IMR-90 (cell line): ENCODE measurements around the gene ABCA8. TPM values are rescaled to one million over a fixed set of nuclear protein-coding genes. Genes with fewer than 3 reads are reported as not detected.

Experiments
- ATAC-seq: fragments of 200-7000 bp; cut with Tn5 transposase; 2 replicates; pipeline ENCODE4 v1.9.1; 2020; ENCODE audit warnings: low read depth, mild to moderate bottlenecking, moderate library complexity
- BruUV-seq: library from RNA; stranded (reverse); fragments of 400-500 nt; replicated peaks from 2 replicates; lab custom pipeline; 2021; lab: Mats Ljungman, UMichigan
- CTCF ChIA-PET: fragments of 300-600 bp; formaldehyde crosslinking; extraction: SDS; loops from one replicate; lab custom pipeline; 2021; ENCODE audit warnings: antibody characterized with exemption; lab: Yijun Ruan, JAX
- POLR2A ChIA-PET: fragments of 300-600 bp; sonication (Branson Sonifier 250); formaldehyde crosslinking; loops from one replicate; lab custom pipeline; 2022; ENCODE audit warnings: antibody characterized with exemption; ENCODE audit not compliant: unreplicated experiment; lab: Charles Lee
- DNase-seq: peaks from one replicate; pipeline ENCODE4 v3.0.0; 2013
- H2AFZ ChIP-seq: replicated peaks from 2 replicates; pipeline ENCODE3; 2013; ENCODE audit warnings: low read length, mild to moderate bottlenecking; ENCODE audit not compliant: poor library complexity
- H2AK5ac ChIP-seq: 2 replicates; pipeline ENCODE4 v1.6.1; 2013; ENCODE audit warnings: low read depth, low read length, inconsistent platforms
- H2AK9ac ChIP-seq: replicated peaks from 2 replicates; pipeline ENCODE3; 2013; ENCODE audit warnings: mild to moderate bottlenecking, low read depth, low read length, moderate library complexity; ENCODE audit not compliant: poor library complexity
- H2BK120ac ChIP-seq: 2 replicates; pipeline ENCODE4 v1.6.1; 2013; ENCODE audit warnings: low read depth, low read length, inconsistent platforms
- H2BK15ac ChIP-seq: 3 replicates; pipeline ENCODE4 v1.6.1; 2013; ENCODE audit warnings: low read depth, low read length, inconsistent platforms
- H2BK20ac ChIP-seq: 2 replicates; pipeline ENCODE4 v1.6.1; 2013; ENCODE audit warnings: low read depth, mild to moderate bottlenecking, inconsistent platforms, low read length, moderate library complexity
- H2BK5ac ChIP-seq: 2 replicates; pipeline ENCODE4 v1.6.1; 2013; ENCODE audit warnings: mild to moderate bottlenecking, low read depth, low read length, inconsistent platforms; ENCODE audit not compliant: poor library complexity, severe bottlenecking
- H3K14ac ChIP-seq: replicated peaks from 2 replicates; pipeline ENCODE4 v1.6.1; 2013; ENCODE audit warnings: low read depth, low read length, inconsistent platforms
- H3K18ac ChIP-seq: 2 replicates; pipeline ENCODE4 v1.6.1; 2013; ENCODE audit warnings: low read depth, low read length, control low read depth
- H3K23ac ChIP-seq: 2 replicates; pipeline ENCODE4 v1.6.1; 2013; ENCODE audit warnings: low read depth, low read length, inconsistent platforms
- H3K27ac ChIP-seq: 2 replicates; pipeline ENCODE4 v1.5.1; 2013; ENCODE audit warnings: mild to moderate bottlenecking, control low read depth, low read length; ENCODE audit not compliant: insufficient read depth
- H3K27me3 ChIP-seq: 2 replicates; pipeline ENCODE4 v1.6.1; 2013; ENCODE audit warnings: low read length; ENCODE audit not compliant: control insufficient read depth, insufficient read depth
- H3K36me3 ChIP-seq: 2 replicates; pipeline ENCODE4 v1.6.1; 2013; ENCODE audit warnings: low read length, mixed read lengths; ENCODE audit not compliant: control insufficient read depth, insufficient read depth
- H3K4ac ChIP-seq: 2 replicates; pipeline ENCODE4 v1.6.1; 2013; ENCODE audit warnings: low read depth, low read length, inconsistent platforms
- H3K4me1 ChIP-seq: 2 replicates; pipeline ENCODE4 v1.6.1; 2013; ENCODE audit warnings: low read length, mixed read lengths; ENCODE audit not compliant: control insufficient read depth, insufficient read depth
- H3K4me2 ChIP-seq: 2 replicates; pipeline ENCODE4 v1.6.1; 2013; ENCODE audit warnings: low read depth, mild to moderate bottlenecking, control low read depth, low read length, moderate library complexity
- H3K4me3 ChIP-seq: 2 replicates; pipeline ENCODE4 v1.5.1; 2013; ENCODE audit warnings: low read depth, mild to moderate bottlenecking, control low read depth, low read length, moderate library complexity; ENCODE audit not compliant: insufficient read depth
- H3K56ac ChIP-seq: 2 replicates; pipeline ENCODE4 v1.6.1; 2013; ENCODE audit warnings: low read length, inconsistent platforms; ENCODE audit not compliant: insufficient read depth; ENCODE audit errors: extremely low read depth
- H3K79me1 ChIP-seq, 2 experiments: 2 replicates each; pipeline ENCODE4 v1.6.1; 2013; ENCODE audit warnings: low read length in 2 of 2, inconsistent platforms in 1 of 2, low read depth in 1 of 2
- H3K9ac ChIP-seq: 2 replicates; pipeline ENCODE4 v1.6.1; 2013; ENCODE audit warnings: low read depth, low read length, control low read depth
- H3K9me1 ChIP-seq: 2 replicates; pipeline ENCODE4 v1.6.1; 2013; ENCODE audit warnings: low read length, inconsistent platforms; ENCODE audit not compliant: insufficient read depth
- H3K9me3 ChIP-seq: 2 replicates; pipeline ENCODE4 v1.6.1; 2013; ENCODE audit warnings: low read length; ENCODE audit not compliant: control insufficient read depth, insufficient read depth
- H4K20me1 ChIP-seq: 2 replicates; pipeline ENCODE4 v1.6.1; 2013; ENCODE audit warnings: low read length, inconsistent platforms; ENCODE audit not compliant: insufficient read depth
- H4K5ac ChIP-seq: 2 replicates; pipeline ENCODE4 v1.6.1; 2013; ENCODE audit warnings: mild to moderate bottlenecking, low read depth, low read length, control low read depth
- H4K8ac ChIP-seq, 2 experiments: 2 replicates each; pipeline ENCODE4 v1.6.1; 2013; ENCODE audit warnings: low read depth in 2 of 2, low read length in 2 of 2, control low read depth in 1 of 2, inconsistent platforms in 1 of 2
- H4K91ac ChIP-seq: 2 replicates; pipeline ENCODE4 v1.6.1; 2013; ENCODE audit warnings: low read depth, low read length, inconsistent platforms; ENCODE audit not compliant: insufficient read depth
- CEBPB ChIP-seq: IDR thresholded peaks from 2 replicates; pipeline ENCODE4 v1.6.1; 2012; ENCODE audit warnings: low read depth, low read length, improper control_type of control experiment
- CHD1 ChIP-seq: IDR thresholded peaks from 2 replicates; pipeline ENCODE4 v1.6.1; 2012; ENCODE audit warnings: low read depth, low read length, improper control_type of control experiment
- CTCF ChIP-seq: conservative IDR thresholded peaks from 2 replicates; pipeline ENCODE4 v1.5.1; 2012; ENCODE audit warnings: mild to moderate bottlenecking, low read depth, low read length, improper control_type of control experiment
- ELK1 ChIP-seq: fragments of 150-350 bp; IDR thresholded peaks from 2 replicates; pipeline ENCODE4 v1.6.1; 2016; ENCODE audit warnings: low read depth, mild to moderate bottlenecking, low read length, moderate library complexity, borderline replicate concordance
- FOS ChIP-seq: fragments of 150-350 bp; IDR thresholded peaks from 2 replicates; pipeline ENCODE4 v1.6.1; 2016; ENCODE audit warnings: low read depth, low read length
- MAFK ChIP-seq: IDR thresholded peaks from 2 replicates; pipeline ENCODE4 v1.6.1; 2012; ENCODE audit warnings: low read depth, low read length, improper control_type of control experiment
- MAZ ChIP-seq: IDR thresholded peaks from 2 replicates; pipeline ENCODE4 v1.6.1; 2012; ENCODE audit warnings: low read depth, mild to moderate bottlenecking, low read length, improper control_type of control experiment, moderate library complexity, borderline replicate concordance
- MXI1 ChIP-seq: IDR thresholded peaks from 2 replicates; pipeline ENCODE4 v1.6.1; 2012; ENCODE audit warnings: low read depth, mild to moderate bottlenecking, low read length, moderate library complexity, borderline replicate concordance
- NFE2L2 ChIP-seq: fragments of 150-350 bp; IDR thresholded peaks from 2 replicates; pipeline ENCODE4 v1.6.1; 2016; ENCODE audit warnings: low read depth, mild to moderate bottlenecking, low read length
- POLR2A ChIP-seq: IDR thresholded peaks from 2 replicates; pipeline ENCODE4 v1.6.1; 2012; ENCODE audit warnings: mild to moderate bottlenecking, low read depth, low read length
- RAD21 ChIP-seq: IDR thresholded peaks from 2 replicates; pipeline ENCODE4 v1.6.1; 2012; ENCODE audit warnings: low read length, improper control_type of control experiment
- RCOR1 ChIP-seq: IDR thresholded peaks from 2 replicates; pipeline ENCODE4 v1.6.1; 2012; ENCODE audit warnings: mild to moderate bottlenecking, low read length, improper control_type of control experiment; ENCODE audit not compliant: insufficient replicate concordance
- RFX5 ChIP-seq: IDR thresholded peaks from 2 replicates; pipeline ENCODE4 v1.8.0; 2012; ENCODE audit warnings: low read depth, mild to moderate bottlenecking, low read length, moderate library complexity
- SMC3 ChIP-seq: fragments of 150-350 bp; IDR thresholded peaks from 2 replicates; pipeline ENCODE4 v1.6.1; 2016; ENCODE audit warnings: low read depth, mild to moderate bottlenecking, antibody characterized with exemption, low read length, moderate library complexity
- WGBS, 2 experiments: methylation state at CpG; one replicate each; pipeline versions ENCODE4 v1.1.5 to v1.1.7; 2013; ENCODE audit warnings: missing lambda C conversion rate in 2 of 2; ENCODE audit not compliant: insufficient read length in 1 of 2; ENCODE audit errors: extremely low coverage in 2 of 2; 5-methylcytosine and 5-hydroxymethylcytosine counted together
- dilution Hi-C: fragments of 300-500 bp; cut with HindIII; formaldehyde crosslinking; loops from one replicate; pipeline ENCODE4 v1.14.3; 2018; ENCODE audit warnings: low sequenced_read_pairs; ENCODE audit not compliant: unreplicated experiment
- in situ Hi-C: fragments of 300-500 bp; cut with MboI; formaldehyde crosslinking; loops from 3 replicates; pipeline ENCODE4 v1.14.3; 2019; ENCODE audit warnings: low sequenced_read_pairs, inconsistent platforms, mixed read lengths
- intact Hi-C: fragments of 100-400 bp; cut with micrococcal nuclease; formaldehyde crosslinking; loops from 2 replicates; pipeline ENCODE4 v1.10.0; 2022
- polyA plus RNA-seq, 3 experiments: library from polyadenylated mRNA; depleted of rRNA; stranded (reverse); fragments of >200 nt; gene quantifications; 2 replicates each; pipeline ENCODE4 v1.2.3, GENCODE V29; 2012; ENCODE audit warnings: low replicate concordance in 1 of 3
- total RNA-seq: library from RNA; depleted of rRNA; stranded (reverse); fragments of >200 nt; gene quantifications from 2 replicates; pipeline ENCODE4 v1.2.3, GENCODE V29; 2012
- TF ChIP-seq, protein P1 (sequence below): fragments of 150-350 bp; IDR thresholded peaks from 2 replicates; pipeline ENCODE4 v1.6.1; 2017; ENCODE audit warnings: mild to moderate bottlenecking, antibody characterized with exemption, low read length, low read depth

The ABCA8 gene
- total and polyA plus RNA-seq, 2 of the 4 experiments (the other 2 are of a cell fraction): 1.8 TPM

DNA sequence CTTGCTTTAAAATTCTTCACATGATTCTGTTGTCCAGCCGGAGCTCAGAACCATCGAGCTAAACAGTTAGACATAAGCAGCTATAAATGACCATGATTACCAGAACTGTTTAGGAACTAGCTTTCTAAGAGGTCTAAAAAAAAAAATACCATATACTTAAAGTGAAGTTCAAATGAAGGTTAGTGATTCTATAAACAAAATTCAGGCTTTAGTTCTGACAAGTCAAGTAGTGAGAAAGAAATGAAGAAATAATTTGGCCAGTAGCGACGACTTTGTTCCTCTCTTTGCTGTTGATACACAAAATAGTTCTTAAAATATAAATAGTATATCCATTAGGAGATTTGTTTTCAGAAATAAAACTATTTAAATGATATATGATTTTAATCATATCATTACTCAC is 27.7 kb downstream of the ABCA8 start:
- no peak overlapping the region for H3K14ac ChIP-seq
- H4K91ac ChIP-seq: no peak overlapping the region
- no peaks in the 10 kb centered on the region for H3K79me1 ChIP-seq
- ChIA-PET CTCF (no interaction called here), POLR2A (no interaction called here)
- no peaks in the 10 kb centered on the region for H3K4me1 ChIP-seq
- H3K23ac ChIP-seq: no peak overlapping the region
- no peak overlapping the region for H3K56ac ChIP-seq
- ATAC-seq (no peak), DNase-seq (no peak)
- no peak overlapping the region for H4K5ac ChIP-seq
- 0 out of 2 replicates have a peak, but pooled peaks cover 1% of the 10 kb centered on the region for H3K36me3 ChIP-seq
- intact Hi-C loops (no loop called here), in situ Hi-C loops (no loop called here), dilution Hi-C loops (no loop called here)
- no peak overlapping the region for H3K4ac ChIP-seq
- H2AK5ac ChIP-seq: no peak overlapping the region
- BruUV-seq: no TSS peak
- no peak overlapping the region for H2BK120ac ChIP-seq
- TF ChIP-seq MAZ (no peak), POLR2A (no peak), MXI1 (no peak), FOS (no peak), RFX5 (no peak), NFE2L2 (no peak), CEBPB (no peak), RAD21 (no peak), RCOR1 (no peak), SMC3 (no peak), MAFK (no peak), CHD1 (no peak), ELK1 (no peak), CTCF (no peak)
- TF ChIP-seq, protein P1, sequence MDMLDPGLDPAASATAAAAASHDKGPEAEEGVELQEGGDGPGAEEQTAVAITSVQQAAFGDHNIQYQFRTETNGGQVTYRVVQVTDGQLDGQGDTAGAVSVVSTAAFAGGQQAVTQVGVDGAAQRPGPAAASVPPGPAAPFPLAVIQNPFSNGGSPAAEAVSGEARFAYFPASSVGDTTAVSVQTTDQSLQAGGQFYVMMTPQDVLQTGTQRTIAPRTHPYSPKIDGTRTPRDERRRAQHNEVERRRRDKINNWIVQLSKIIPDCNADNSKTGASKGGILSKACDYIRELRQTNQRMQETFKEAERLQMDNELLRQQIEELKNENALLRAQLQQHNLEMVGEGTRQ: no peak
- no peaks in the 10 kb centered on the region for H4K20me1 ChIP-seq
- no peak overlapping the region for H3K9ac ChIP-seq
- WGBS, 2 experiments: no CpG with 5 or more reads among the region's 4 CpGs
- no peak overlapping the region for H2BK20ac ChIP-seq
- no peaks in the 10 kb centered on the region for H3K27me3 ChIP-seq
- H2AFZ ChIP-seq: no peak overlapping the region
- no peak overlapping the region for H4K8ac ChIP-seq
- no peak overlapping the region for H3K27ac ChIP-seq
- no peaks in the 10 kb centered on the region for H3K9me3 ChIP-seq
- H3K4me3 ChIP-seq: no peak overlapping the region
- H3K9me1 ChIP-seq: no peaks in the 10 kb centered on the region
- H2BK5ac ChIP-seq: no peak overlapping the region
- H2AK9ac ChIP-seq: no peak overlapping the region
- no peak overlapping the region for H3K4me2 ChIP-seq
- no peak overlapping the region for H2BK15ac ChIP-seq
- no peak overlapping the region for H3K18ac ChIP-seq
